GM18505 (cell line): ENCODE data around the gene CD38.
"Not testable (repeated sequence)": the region's sequence is repeated elsewhere in the genome, so short reads cannot be mapped to it uniquely, and the experiment has no call there.

Source experiments
- ATAC-seq: cut with Tn5 transposase; IDR thresholded peaks from one replicate; pipeline ENCODE4 v1.9.1; 2021; ENCODE audit not compliant: unreplicated experiment
- POLR2A ChIP-seq: IDR thresholded peaks from 4 replicates; pipeline ENCODE4 v1.6.1; 2011; ENCODE audit warnings: borderline replicate concordance; ENCODE audit not compliant: insufficient read depth, insufficient read length; ENCODE audit errors: extremely low read depth

CD38 gene

DNA sequence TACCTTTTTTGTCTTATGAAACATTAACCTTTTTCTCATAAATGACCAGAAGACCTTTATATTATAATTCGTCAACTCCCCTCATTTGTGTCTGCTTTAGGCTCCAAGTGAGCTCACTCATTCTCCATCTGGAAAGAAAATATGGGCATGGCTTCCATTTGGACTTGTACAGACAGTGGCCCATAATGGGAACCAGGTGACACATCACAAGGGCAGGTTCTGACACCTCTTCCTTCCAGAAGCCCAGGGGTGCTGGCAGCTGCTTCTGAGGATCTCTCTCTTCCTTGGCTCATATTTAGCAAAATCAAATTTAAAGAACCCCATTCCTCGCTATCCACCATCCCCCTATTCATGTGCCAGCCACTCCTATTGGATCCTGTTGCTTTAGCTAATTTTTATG lies 69.6 kb downstream of the CD38 start:
- TF ChIP-seq POLR2A = no peak
- no peak for ATAC-seq

- TF ChIP-seq POLR2A = no peak
- no peak for ATAC-seq
These were observed 70.2 kb downstream of the CD38 start for GRCh38 chr4:15848191-15848842.

DNA sequence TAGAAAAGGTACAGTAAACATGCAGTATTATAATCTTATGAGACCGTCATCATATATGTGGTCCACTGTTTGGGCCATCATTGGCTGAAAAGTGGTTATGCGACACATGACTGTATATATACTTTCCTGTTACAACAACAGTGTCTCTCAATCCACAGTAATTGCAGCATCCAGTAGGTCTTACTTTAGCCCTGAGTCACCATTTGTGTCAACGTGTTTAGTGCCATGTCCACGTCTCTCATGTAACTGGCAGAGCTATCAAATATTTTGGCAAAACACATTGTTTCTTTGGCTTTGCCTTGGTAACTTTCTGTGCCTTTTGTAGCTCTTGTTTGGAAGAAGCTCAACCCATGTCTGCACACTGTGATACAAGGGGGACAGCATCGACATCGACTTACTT lies 73.8 kb downstream of the CD38 start:
- no peak for ATAC-seq
- TF ChIP-seq POLR2A = no peak

- TF ChIP-seq POLR2A = no peak
- ATAC-seq = no peak
These were observed 74.4 kb downstream of the CD38 start for GRCh38 chr4:15852524-15852923.

GRCh38 chr4:15853345-15853744 lies 75.2 kb downstream of the CD38 start:
- no peak for ATAC-seq
- no peak for TF ChIP-seq POLR2A

DNA sequence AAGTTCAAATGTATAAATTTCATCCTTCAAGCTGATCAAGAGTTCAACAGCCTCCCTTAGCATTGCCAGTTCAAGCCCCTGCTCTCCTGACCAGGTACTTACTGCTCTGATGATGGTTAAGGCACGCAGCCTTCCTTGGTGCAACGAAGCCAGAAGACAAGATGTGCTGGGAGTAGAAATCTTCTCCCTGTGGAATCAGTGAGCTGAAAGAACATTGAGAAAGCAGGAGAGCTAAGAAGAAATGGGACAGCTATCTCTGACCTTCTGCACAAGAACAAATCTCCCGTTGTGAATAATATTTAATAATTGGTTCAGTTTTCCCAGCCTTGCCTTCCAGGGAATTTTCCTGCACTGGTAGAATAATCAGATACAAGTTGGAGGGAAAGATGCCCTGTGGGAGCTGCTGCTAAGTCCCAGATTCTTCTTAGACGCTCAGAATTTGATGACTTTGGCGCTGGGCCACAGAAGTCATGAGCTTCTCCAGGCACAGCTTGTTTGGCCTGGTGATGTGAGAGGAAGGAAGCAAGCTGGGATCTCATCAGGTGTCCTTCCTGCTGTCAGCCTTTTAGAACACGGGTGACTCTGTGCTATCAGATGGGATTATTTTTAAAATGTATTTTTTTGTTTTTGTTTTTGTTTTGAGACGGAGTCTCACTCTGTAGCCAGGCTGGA lies 77.8 kb downstream of the CD38 start:
- ATAC-seq = no peak
- TF ChIP-seq POLR2A = no peak

GRCh38 chr4:15861198-15861597 lies 83.1 kb downstream of the CD38 start:
- not testable (repeated sequence) for ATAC-seq

DNA sequence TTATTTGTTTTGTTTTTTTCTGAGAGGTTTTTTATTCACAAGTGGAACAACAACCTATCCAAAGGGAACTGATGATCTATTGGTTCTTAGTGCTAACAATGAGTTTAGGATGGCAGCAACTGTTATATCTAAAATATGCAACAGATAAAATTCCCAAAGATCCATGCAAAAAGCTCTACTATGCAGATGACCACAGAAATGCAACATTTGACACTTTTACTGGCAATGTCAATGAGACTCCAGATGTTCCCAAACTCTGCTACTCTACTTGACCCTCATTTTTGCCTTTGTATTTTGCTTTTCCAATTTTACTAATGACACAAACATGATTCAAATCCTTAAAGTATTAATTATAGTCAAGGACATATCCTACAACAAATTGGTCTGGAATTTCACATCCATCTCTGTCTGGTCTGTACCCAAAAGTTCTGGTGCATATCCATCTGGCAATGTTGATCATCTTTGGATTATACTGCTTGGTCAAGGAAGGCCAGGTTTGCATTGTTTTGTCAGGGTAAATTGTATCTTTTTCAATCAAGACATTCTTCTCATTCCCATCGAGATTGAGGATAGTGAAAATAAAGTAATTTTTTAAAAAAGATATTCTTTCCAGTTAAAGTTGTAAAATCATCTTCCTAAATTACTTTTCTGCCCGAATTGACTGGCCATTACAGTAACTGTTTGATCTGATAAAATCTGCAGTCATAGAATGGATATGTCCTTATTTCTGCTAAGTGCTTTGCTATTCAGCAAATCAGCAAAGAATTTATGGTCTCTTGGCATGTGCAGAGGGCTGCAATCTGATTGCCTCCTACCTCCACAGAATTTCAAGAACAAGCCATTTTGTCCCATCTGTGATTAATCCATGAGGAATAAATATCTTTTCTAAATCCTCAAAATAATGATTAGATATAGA lies 86.8 kb downstream of the CD38 start:
- no peak for TF ChIP-seq POLR2A
- no peak for ATAC-seq

- TF ChIP-seq POLR2A = no peak
- ATAC-seq = no peak
These were observed 90.0 kb downstream of the CD38 start for GRCh38 chr4:15868111-15868510.

DNA sequence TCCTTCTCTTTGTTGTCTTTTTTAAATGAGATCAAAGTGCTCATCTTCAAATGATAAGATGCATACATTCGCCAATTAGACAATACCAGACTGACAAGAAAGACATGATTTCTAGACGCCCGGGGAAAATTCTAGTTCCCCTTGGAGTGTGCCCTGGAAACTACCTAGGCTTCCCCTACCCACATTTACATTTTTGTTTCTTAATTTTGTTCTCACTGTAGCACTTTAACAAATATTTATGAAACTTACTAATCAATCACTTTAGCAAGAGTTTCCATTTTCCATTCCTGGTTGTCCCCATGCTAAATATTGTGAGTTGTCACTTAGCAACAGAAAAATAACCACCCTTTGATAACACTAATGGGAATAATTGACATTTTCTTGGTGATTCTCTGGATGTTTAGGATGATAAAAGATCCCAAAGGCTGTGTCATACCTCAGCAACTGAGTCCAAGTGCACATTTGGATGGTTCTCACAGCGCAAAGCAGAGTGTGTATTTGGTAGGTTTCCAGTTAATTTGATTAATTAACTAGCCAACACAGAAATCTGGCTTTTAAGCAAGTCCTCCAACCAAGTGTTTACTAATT lies 90.8 kb downstream of the CD38 start:
- no peak for ATAC-seq
- TF ChIP-seq POLR2A = no peak

DNA sequence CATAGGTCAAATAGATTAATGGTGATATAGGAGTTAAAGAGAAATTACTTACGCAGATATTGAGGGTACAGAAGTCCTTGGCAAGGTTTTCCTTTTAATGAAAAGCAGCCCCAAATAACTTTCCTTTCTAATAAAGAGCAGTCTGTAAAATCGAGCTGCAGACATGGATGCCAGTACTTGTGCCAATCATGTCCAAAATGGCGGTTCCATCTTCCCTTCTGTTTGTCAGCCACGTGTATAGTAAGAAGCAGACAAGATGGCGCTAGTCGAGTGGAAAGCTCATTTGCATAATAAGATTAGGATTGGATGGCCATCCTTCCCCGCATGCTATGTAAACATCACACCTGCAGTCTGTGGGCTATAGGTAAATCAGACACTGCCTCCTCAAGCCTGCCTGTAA lies 92.0 kb downstream of the CD38 start:
- ATAC-seq = no peak
- TF ChIP-seq POLR2A = no peak

DNA sequence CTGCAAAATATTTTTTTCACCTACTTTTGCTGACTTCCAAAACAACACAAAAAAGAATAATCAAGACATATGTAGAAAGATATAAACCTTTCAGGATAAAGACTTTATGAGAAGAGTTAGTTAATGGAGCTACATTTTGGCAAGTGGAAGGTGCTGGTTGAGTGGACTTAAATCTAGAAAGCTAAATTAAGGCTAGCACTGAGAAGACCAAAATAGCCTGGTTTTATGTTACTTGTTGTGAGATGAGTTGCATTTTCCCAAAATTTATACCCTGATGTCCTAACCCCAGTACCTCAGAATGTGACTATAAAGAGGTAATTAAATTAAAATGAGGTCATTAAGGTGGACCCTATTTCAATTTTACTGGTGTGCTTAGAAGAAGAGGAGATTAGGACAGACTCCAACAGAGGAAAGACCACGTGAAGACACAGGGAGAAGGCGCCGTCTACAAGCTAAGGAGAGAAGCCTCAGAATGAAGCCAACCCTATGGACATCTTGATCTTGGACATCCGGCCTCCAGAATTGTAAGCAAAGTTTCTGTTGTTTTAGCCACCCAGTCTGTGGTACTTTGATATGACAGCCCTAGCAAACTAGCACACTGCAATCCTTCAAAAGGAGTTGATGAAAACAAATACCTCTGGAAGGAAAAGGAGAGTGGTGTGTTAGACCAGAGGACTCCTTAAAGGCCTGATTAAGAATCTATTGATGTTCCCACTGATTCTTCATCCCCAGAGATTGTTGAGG lies 93.0 kb downstream of the CD38 start:
- TF ChIP-seq POLR2A = no peak

GRCh38 chr4:15873117-15873516 lies 95.0 kb downstream of the CD38 start:
- no peak for ATAC-seq
- TF ChIP-seq POLR2A = no peak

More for the DNA sequence above, 93.0 kb downstream of the CD38 start:
- ATAC-seq = no peak
